PC-3 (cell line): ENCODE data around the gene HYAL1. TPM values are rescaled to one million over a fixed set of nuclear protein-coding genes. Genes with fewer than 3 reads are reported as not detected.

Experiments
- ATAC-seq: fragments of 200-7000 bp; cut with Tn5 transposase; 2 replicates; pipeline ENCODE4 v1.9.1; 2020; ENCODE audit warnings: mild to moderate bottlenecking, moderate library complexity
- BruUV-seq: library from RNA; stranded (reverse); fragments of 400-500 nt; replicated peaks from 2 replicates; lab custom pipeline; 2021; lab: Mats Ljungman, UMichigan
- CTCF ChIA-PET: fragments of 300-600 bp; sonication (Branson Sonifier 250); formaldehyde crosslinking; loops from one replicate; lab custom pipeline; 2022; ENCODE audit warnings: antibody characterized with exemption; lab: Charles Lee
- POLR2A ChIA-PET: fragments of 300-600 bp; sonication (Branson Sonifier 250); formaldehyde crosslinking; loops from one replicate; lab custom pipeline; 2022; ENCODE audit warnings: antibody characterized with exemption; ENCODE audit not compliant: unreplicated experiment; lab: Charles Lee
- DNase-seq: peaks from one replicate; pipeline ENCODE4 v3.0.0-alpha.2; 2015
- H2AFZ ChIP-seq: fragments of 300-600 bp; sonication (generic); 2 replicates; pipeline ENCODE4 v1.6.0; 2016; ENCODE audit warnings: antibody characterized with exemption, low read length
- H3F3A ChIP-seq: fragments of 300-600 bp; sonication (generic); one replicate; pipeline ENCODE4 v1.6.0; 2017; ENCODE audit warnings: antibody characterized with exemption, low read length, control low read depth, mild to moderate bottlenecking; ENCODE audit not compliant: unreplicated experiment
- H3K27ac ChIP-seq: fragments of 300-600 bp; sonication (generic); 2 replicates; pipeline ENCODE4 v1.5.1; 2016; ENCODE audit warnings: mild to moderate bottlenecking, low read length
- H3K27me3 ChIP-seq: fragments of 300-600 bp; sonication (generic); 2 replicates; pipeline ENCODE4 v1.6.1; 2016; ENCODE audit warnings: low read length, mixed read lengths
- H3K36me3 ChIP-seq: fragments of 300-600 bp; sonication (generic); 2 replicates; pipeline ENCODE4 v1.6.1; 2016; ENCODE audit warnings: low read depth, mixed run types, low read length, mixed read lengths
- H3K4me1 ChIP-seq: fragments of 300-600 bp; sonication (generic); 2 replicates; pipeline ENCODE4 v1.5.1; 2016; ENCODE audit warnings: low read length; ENCODE audit not compliant: insufficient read depth
- H3K4me2 ChIP-seq: fragments of 300-600 bp; sonication (generic); 2 replicates; pipeline ENCODE4 v1.6.0; 2016; ENCODE audit warnings: low read length
- H3K4me3 ChIP-seq: fragments of 300-600 bp; sonication (generic); 2 replicates; pipeline ENCODE4 v1.5.1; 2016; ENCODE audit warnings: mild to moderate bottlenecking, low read length, mixed read lengths
- H3K79me2 ChIP-seq: fragments of 300-600 bp; sonication (generic); 2 replicates; pipeline ENCODE4 v1.6.1; 2017; ENCODE audit warnings: low read length, mixed read lengths
- H3K9ac ChIP-seq: fragments of 300-600 bp; sonication (generic); 2 replicates; pipeline ENCODE4 v1.6.0; 2016; ENCODE audit warnings: mild to moderate bottlenecking, low read length
- H3K9me2 ChIP-seq: fragments of 300-600 bp; sonication (generic); replicated peaks from 2 replicates; pipeline ENCODE4 v1.6.1; 2016; ENCODE audit warnings: mixed run types, low read length, mixed read lengths
- H3K9me3 ChIP-seq: fragments of 300-600 bp; sonication (generic); 2 replicates; pipeline ENCODE4 v1.6.1; 2016; ENCODE audit warnings: low read length, mixed read lengths
- H4K20me1 ChIP-seq: fragments of 300-600 bp; sonication (generic); 2 replicates; pipeline ENCODE4 v1.6.1; 2016; ENCODE audit warnings: low read length, mixed read lengths
- EZH2 ChIP-seq: fragments of 300-600 bp; sonication (generic); IDR thresholded peaks from one replicate; pipeline ENCODE4 v1.6.1; 2017; ENCODE audit warnings: antibody characterized with exemption, mild to moderate bottlenecking, low read length; ENCODE audit not compliant: unreplicated experiment
- EZH2phosphoT487 ChIP-seq: fragments of 300-600 bp; sonication (generic); IDR thresholded peaks from 2 replicates; pipeline ENCODE4 v1.6.1; 2018; ENCODE audit warnings: mild to moderate bottlenecking, antibody characterized with exemption, low read length, borderline replicate concordance
- intact Hi-C: fragments of 100-400 bp; cut with micrococcal nuclease; formaldehyde crosslinking; loops from 2 replicates; pipeline ENCODE4 v1.9.0; 2023
- total RNA-seq: library from RNA; depleted of rRNA; stranded (reverse); fragments of >200 nt; gene quantifications from 2 replicates; pipeline ENCODE4 v1.2.3, GENCODE V29; 2014
- TF ChIP-seq, protein P1 (sequence below): fragments of 300-600 bp; sonication (generic); conservative IDR thresholded peaks from 2 replicates; pipeline ENCODE4 v1.5.1; 2017; ENCODE audit warnings: antibody characterized with exemption, low read depth, mild to moderate bottlenecking, low read length

The HYAL1 gene
- total RNA-seq, 1 experiment from 2014 or later, result 1.3 TPM

DNA sequence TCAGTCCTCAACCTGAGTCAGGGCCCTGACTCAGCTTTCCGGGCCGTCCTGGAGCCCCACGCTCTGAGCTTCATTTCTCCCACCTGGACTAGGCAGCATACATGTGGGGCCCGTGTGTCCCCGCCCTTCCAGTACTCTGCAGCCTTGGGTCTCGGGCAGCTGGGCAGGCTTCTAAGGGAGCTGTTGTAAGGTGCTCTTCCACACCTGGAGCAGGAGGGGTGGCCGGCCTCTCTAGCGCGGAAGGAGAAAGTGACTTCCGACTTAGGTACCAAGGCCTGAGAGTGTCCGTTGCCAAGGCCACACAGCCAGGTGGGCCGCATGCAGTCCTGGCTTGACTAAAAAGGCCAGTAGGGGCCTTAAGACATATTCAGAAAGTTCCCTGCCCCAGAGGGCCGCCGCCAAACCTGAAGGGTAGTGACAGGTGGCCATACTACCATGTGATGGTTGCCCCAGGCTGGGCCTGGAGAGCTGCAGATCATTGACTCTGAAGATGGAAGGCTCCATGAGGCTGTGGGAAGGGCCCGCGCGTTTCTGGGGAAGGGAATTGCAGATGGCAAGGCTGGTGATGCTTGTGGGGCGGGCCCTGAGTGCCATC, 43.8 kb downstream of the HYAL1 start:
- DNase-seq (no peak), ATAC-seq (peak; percentile 8)
- H2AFZ ChIP-seq, result 0 out of 2 replicates have a peak overlapping the region, but pooled peaks have one; percentile 39
- no peaks in the 10 kb centered on the region for H3F3A ChIP-seq
- H3K4me1 ChIP-seq, result peaks cover 13% of the 10 kb centered on the region
- CTCF ChIA-PET, result interaction anchor here (0.8 to 1.3 kb wide), 5 partner anchors 9 to 67 kb away, joined by 3 to 11 read pairs (median 4); no protein-coding TSS in a partner anchor
- no peaks in the 10 kb centered on the region for H4K20me1 ChIP-seq
- no peaks in the 10 kb centered on the region for H3K9me2 ChIP-seq
- H3K9me3 ChIP-seq, result no peaks in the 10 kb centered on the region
- peak overlapping the region; percentile 81; the same call in 1 of the 2 replicates for H3K9ac ChIP-seq
- H3K4me2 ChIP-seq, result peak overlapping the region; percentile 63
- intact Hi-C loops, result loop anchor here (1.0 kb wide), 2 partner anchors 9 to 14 kb away; no protein-coding TSS in a partner anchor
- POLR2A ChIA-PET, result no interaction called here
- H3K27ac ChIP-seq, result no peak overlapping the region
- H3K4me3 ChIP-seq, result no peak overlapping the region
- H3K79me2 ChIP-seq, result no peaks in the 10 kb centered on the region
- BruUV-seq, result no TSS peak
- no peaks in the 10 kb centered on the region for H3K27me3 ChIP-seq
- TF ChIP-seq EZH2, result no peak
- TF ChIP-seq, protein P1, sequence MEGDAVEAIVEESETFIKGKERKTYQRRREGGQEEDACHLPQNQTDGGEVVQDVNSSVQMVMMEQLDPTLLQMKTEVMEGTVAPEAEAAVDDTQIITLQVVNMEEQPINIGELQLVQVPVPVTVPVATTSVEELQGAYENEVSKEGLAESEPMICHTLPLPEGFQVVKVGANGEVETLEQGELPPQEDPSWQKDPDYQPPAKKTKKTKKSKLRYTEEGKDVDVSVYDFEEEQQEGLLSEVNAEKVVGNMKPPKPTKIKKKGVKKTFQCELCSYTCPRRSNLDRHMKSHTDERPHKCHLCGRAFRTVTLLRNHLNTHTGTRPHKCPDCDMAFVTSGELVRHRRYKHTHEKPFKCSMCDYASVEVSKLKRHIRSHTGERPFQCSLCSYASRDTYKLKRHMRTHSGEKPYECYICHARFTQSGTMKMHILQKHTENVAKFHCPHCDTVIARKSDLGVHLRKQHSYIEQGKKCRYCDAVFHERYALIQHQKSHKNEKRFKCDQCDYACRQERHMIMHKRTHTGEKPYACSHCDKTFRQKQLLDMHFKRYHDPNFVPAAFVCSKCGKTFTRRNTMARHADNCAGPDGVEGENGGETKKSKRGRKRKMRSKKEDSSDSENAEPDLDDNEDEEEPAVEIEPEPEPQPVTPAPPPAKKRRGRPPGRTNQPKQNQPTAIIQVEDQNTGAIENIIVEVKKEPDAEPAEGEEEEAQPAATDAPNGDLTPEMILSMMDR, result no peak
- TF ChIP-seq EZH2phosphoT487, result no peak
- peaks cover 15% of the 10 kb centered on the region for H3K36me3 ChIP-seq

DNA sequence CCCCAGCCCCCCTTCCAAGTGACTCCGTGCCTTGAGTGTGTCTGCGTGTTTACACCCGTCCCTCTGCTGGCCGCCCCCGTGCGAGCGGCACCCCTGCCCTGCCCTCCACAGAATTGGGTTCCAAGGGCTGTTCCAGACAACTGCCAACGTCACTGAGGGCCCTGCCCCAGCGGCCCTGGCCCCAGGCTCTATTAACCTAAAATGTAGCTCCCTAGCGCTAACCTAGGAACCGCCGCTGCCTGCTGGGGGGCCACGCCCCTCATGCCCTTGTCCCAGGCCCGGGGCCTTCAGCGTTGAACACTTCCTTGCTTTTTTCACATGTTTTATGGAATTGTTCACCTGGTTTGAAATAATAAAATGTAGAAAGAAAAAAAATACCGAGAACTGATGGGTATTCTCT, 44.4 kb downstream of the HYAL1 start:
- H3F3A ChIP-seq, result no peaks in the 10 kb centered on the region
- no peak overlapping the region for H3K9ac ChIP-seq
- TF ChIP-seq, protein P1, result no peak
- TF ChIP-seq EZH2phosphoT487 (no peak), EZH2 (no peak)
- H3K36me3 ChIP-seq, result peaks cover 15% of the 10 kb centered on the region
- DNase-seq (no peak), ATAC-seq (no peak)
- peaks cover 8% of the 10 kb centered on the region; the same call in 1 of the 2 replicates for H3K4me1 ChIP-seq
- no peaks in the 10 kb centered on the region for H3K27me3 ChIP-seq
- H4K20me1 ChIP-seq, result no peaks in the 10 kb centered on the region
- H3K9me2 ChIP-seq, result no peaks in the 10 kb centered on the region
- POLR2A ChIA-PET, result interaction anchor here (0.6 kb wide), 1 partner anchor 163 kb away, joined by 10 read pairs; no protein-coding TSS in a partner anchor
- H3K4me3 ChIP-seq, result no peak overlapping the region
- H3K27ac ChIP-seq, result no peak overlapping the region
- no peak overlapping the region for H2AFZ ChIP-seq
- BruUV-seq, result no TSS peak
- CTCF ChIA-PET, result interaction anchor here (1.1 to 1.3 kb wide), 2 partner anchors 33 to 67 kb away, joined by 3 to 8 read pairs; no protein-coding TSS in a partner anchor
- H3K9me3 ChIP-seq, result no peaks in the 10 kb centered on the region
- H3K4me2 ChIP-seq, result no peak overlapping the region
- intact Hi-C loops, result no loop called here
- no peaks in the 10 kb centered on the region for H3K79me2 ChIP-seq
